ENCODE results near the gene KLF3. TPM values are rescaled to one million over a fixed set of nuclear protein-coding genes. Genes with fewer than 3 reads are reported as not detected.

Gene KLF3
- total and polyA plus RNA-seq, 2 of the 8 experiments (the other 6 are each of a cell fraction or from before 2014, with no cell fraction given), result 8.0 to 14.9 TPM

GRCh38 chr4:38615847-38616246 is 48.2 kb upstream of the KLF3 start:
- Histone ChIP-seq H3K79me1 (ENCODE audit: low read depth, low read length) (no peaks in the 10 kb centered on the region), H3K4me3 (ENCODE audit: extremely low read depth in 1 of 4, insufficient read depth in 2 of 4, low read depth in 3 of 4, low read length in 4 of 4) (no peak overlapping the region), H3K79me2 (ENCODE audit: control insufficient read depth in 1 of 2, insufficient read depth in 2 of 2, low read length in 2 of 2) (no peaks in the 10 kb centered on the region), H2AFZ (ENCODE audit: low read length) (no peak overlapping the region), H2BK120ac (replicated peaks; ENCODE audit: low read depth, low read length) (no peak overlapping the region), H3K9ac (replicated peaks in 1 of 4; ENCODE audit: extremely low read depth in 1 of 4, low read depth in 3 of 4, low read length in 3 of 4) (no peak overlapping the region), H4K91ac (replicated peaks; ENCODE audit: insufficient read length, low read length) (no peak overlapping the region), H3K27me3 (replicated peaks in 1 of 4; ENCODE audit: control insufficient read depth in 3 of 4, extremely low read depth in 1 of 4, insufficient read depth in 3 of 4, low read length in 3 of 4) (no peaks in the 10 kb centered on the region), H3K27ac (ENCODE audit: low read depth, low read length) (no peak overlapping the region), H3K4ac (replicated peaks; ENCODE audit: insufficient read length, low read depth, low read length) (no peak overlapping the region), H3K23me2 (ENCODE audit: low read depth, low read length) (no peaks in the 10 kb centered on the region; the same call in 1 of the 2 replicates), H3K36me3 (ENCODE audit: control insufficient read depth in 2 of 4, insufficient read depth in 4 of 4, low read length in 3 of 4) (no peaks in the 10 kb centered on the region), H2BK15ac (ENCODE audit: low read length) (no peak overlapping the region), H3K14ac (ENCODE audit: insufficient read length) (no peak overlapping the region), H3K18ac (ENCODE audit: extremely low read depth, low read length) (no peak overlapping the region), H2AK5ac (ENCODE audit: low read depth, low read length) (no peak overlapping the region), H4K5ac (ENCODE audit: insufficient read length, low read depth, low read length) (no peak overlapping the region), H4K8ac (ENCODE audit: extremely low read depth, insufficient read depth, low read length) (no peak overlapping the region), H2BK5ac (ENCODE audit: low read depth, low read length) (no peak overlapping the region), H3K9me3 (ENCODE audit: insufficient read depth in 2 of 2, low read depth in 1 of 2, low read length in 1 of 2) (no peaks in the 10 kb centered on the region), H2BK12ac (ENCODE audit: low read depth, low read length) (no peak overlapping the region), H3K4me1 (replicated peaks in 1 of 4; ENCODE audit: control insufficient read depth in 3 of 4, insufficient read depth in 4 of 4, low read length in 3 of 4) (peaks cover 0 to under 1% (median 0%) of the 10 kb centered on the region in 4 experiments; a peak in 1 of 7 replicates), H2BK20ac (ENCODE audit: low read length) (no peak overlapping the region), H3K56ac (replicated peaks; ENCODE audit: insufficient read length, low read depth, low read length) (no peak overlapping the region), H3K4me2 (ENCODE audit: insufficient read depth in 1 of 2, low read depth in 2 of 2, low read length in 2 of 2) (no peak overlapping the region), H3K23ac (ENCODE audit: insufficient read length) (no peak overlapping the region), H4K20me1 (replicated peaks in 1 of 2; ENCODE audit: control insufficient read depth in 1 of 2, insufficient read depth in 2 of 2, low read length in 2 of 2) (no peaks in the 10 kb centered on the region)
- ChIA-PET CTCF (ENCODE audit: partially characterized antibody) (interaction anchor here (1.7 kb wide), 1 partner anchor 12 kb away, joined by 8 read pairs; no protein-coding TSS in a partner anchor), POLR2A (ENCODE audit: partially characterized antibody) (no interaction called here)
- WGBS, 2 experiments (ENCODE audit: extremely low coverage in 1 of 2, insufficient coverage in 1 of 2, insufficient read length in 1 of 2, insufficient replicate concordance in 2 of 2, low coverage in 1 of 2, low lambda C conversion rate in 2 of 2, missing lambda C conversion rate in 1 of 2), result 86% methylated on average over 3 of the region's 5 CpGs; no CpG with 5 or more reads in 1 of the 2 experiments
- DNase-seq (ENCODE audit: low read depth in 1 of 2, low spot score in 2 of 2) (peak in 1 of 2 experiments; percentile 16), FAIRE-seq (no peak)
- no peak for TF ChIP-seq SUZ12 (IDR thresholded peaks at IDR 0.05; ENCODE audit: low read length)
- no peak for TF ChIP-seq SAP30 (IDR thresholded peaks at IDR 0.05; ENCODE audit: insufficient read depth, insufficient replicate concordance, low read length)
- TF ChIP-seq KDM5A (IDR thresholded peaks at IDR 0.05; ENCODE audit: low read length), result no peak
- no peak for TF ChIP-seq MAFK (IDR thresholded peaks at IDR 0.05; ENCODE audit: low read depth, low read length)
